Measurements from ENCODE around the gene STAC2. TPM values are rescaled to one million over a fixed set of nuclear protein-coding genes. Genes with fewer than 3 reads are reported as not detected.

The STAC2 gene
- polyA plus RNA-seq, 1 of the 3 experiments (the other 2 are of a cell fraction) = 0.07 TPM

GRCh38 chr17:39222866-39223834, 2.6 kb downstream of the STAC2 start:
- Histone ChIP-seq H3K4me1 (ENCODE audit: control insufficient read depth in 1 of 2, insufficient read depth in 2 of 2, low read depth in 1 of 2, low read length in 1 of 2) (peaks cover 0 to 9% of the 10 kb centered on the region in 2 experiments; a peak in 1 of 4 replicates), H3K9ac (no peak overlapping the region), H3K9me3 (no peaks in the 10 kb centered on the region), H3F3A (replicated peaks; ENCODE audit: insufficient read depth) (peaks cover 6% of the 10 kb centered on the region), H3K4me3 (ENCODE audit: low read depth in 2 of 2, low read length in 1 of 2) (no peak overlapping the region), H3K4me2 (no peak overlapping the region), H3K27ac (ENCODE audit: low read depth in 2 of 2, low read length in 1 of 2) (no peak overlapping the region), H3K79me2 (ENCODE audit: insufficient read depth) (no peaks in the 10 kb centered on the region), H2AFZ (ENCODE audit: low read depth) (no peak overlapping the region), H4K20me1 (ENCODE audit: insufficient read depth) (no peaks in the 10 kb centered on the region), H3K9me2 (no peaks in the 10 kb centered on the region), H3K36me3 (replicated peaks in 1 of 2; ENCODE audit: control insufficient read depth in 1 of 2, insufficient read depth in 2 of 2, low read length in 1 of 2) (no peaks in the 10 kb centered on the region), H3K27me3 (ENCODE audit: insufficient read depth) (no peaks in the 10 kb centered on the region)
- DNase-seq = no peak
- ChIA-PET POLR2A (interaction anchor here (0.6 to 0.8 kb wide), 2 partner anchors 10 to 23 kb away, joined by 3 read pairs; partner anchors contain the start of gene RPL19), CTCF (interaction anchor here (1.1 to 3.9 kb wide), 8 partner anchors 9 to 24 kb away, joined by 3 to 31 read pairs (median 6); no protein-coding TSS in a partner anchor)
- 79% methylated on average over 6 of the region's 9 CpGs for WGBS (ENCODE audit: low lambda C conversion rate)
- TF ChIP-seq ELF1 (IDR thresholded peaks at IDR 0.05) = no peak

- ChIA-PET CTCF (interaction anchor here (1.3 to 3.9 kb wide), 5 partner anchors 10 to 23 kb away, joined by 4 to 31 read pairs (median 7); no protein-coding TSS in a partner anchor), POLR2A (no interaction called here)
- Histone ChIP-seq H3K4me2 (no peak overlapping the region), H3K79me2 (ENCODE audit: insufficient read depth) (no peaks in the 10 kb centered on the region), H3K9ac (no peak overlapping the region), H3F3A (replicated peaks; ENCODE audit: insufficient read depth) (peaks cover 6% of the 10 kb centered on the region), H3K9me2 (no peaks in the 10 kb centered on the region), H3K9me3 (no peaks in the 10 kb centered on the region), H4K20me1 (ENCODE audit: insufficient read depth) (no peaks in the 10 kb centered on the region), H2AFZ (ENCODE audit: low read depth) (no peak overlapping the region), H3K27ac (ENCODE audit: low read depth in 2 of 2, low read length in 1 of 2) (no peak overlapping the region), H3K4me1 (ENCODE audit: control insufficient read depth in 1 of 2, insufficient read depth in 2 of 2, low read depth in 1 of 2, low read length in 1 of 2) (peaks cover 0 to 9% of the 10 kb centered on the region in 2 experiments; a peak in 1 of 4 replicates), H3K36me3 (replicated peaks in 1 of 2; ENCODE audit: control insufficient read depth in 1 of 2, insufficient read depth in 2 of 2, low read length in 1 of 2) (no peaks in the 10 kb centered on the region), H3K4me3 (ENCODE audit: low read depth in 2 of 2, low read length in 1 of 2) (no peak overlapping the region), H3K27me3 (ENCODE audit: insufficient read depth) (no peaks in the 10 kb centered on the region)
- 93% methylated on average over 4 of the region's 7 CpGs for WGBS (ENCODE audit: low lambda C conversion rate)
- no peak for DNase-seq
- TF ChIP-seq FOSL2 (IDR thresholded peaks at IDR 0.05; ENCODE audit: borderline replicate concordance, low read depth) = no peak
- no peak for TF ChIP-seq USF2 (IDR thresholded peaks at IDR 0.05; ENCODE audit: borderline replicate concordance, low read depth, low read length)
- no peak for TF ChIP-seq GATA2 (CRISPR knock-in tag; IDR thresholded peaks at IDR 0.05)
- TF ChIP-seq EP300 (IDR thresholded peaks at IDR 0.05; ENCODE audit: borderline replicate concordance in 1 of 2, low read depth in 1 of 2, low read length in 1 of 2) = no peak
- no peak for TF ChIP-seq REST (IDR thresholded peaks at IDR 0.05; ENCODE audit: low read depth, low read length)
- no peak for TF ChIP-seq RFX5 (IDR thresholded peaks at IDR 0.05; ENCODE audit: low read length)
- TF ChIP-seq RXRA (IDR thresholded peaks at IDR 0.05; ENCODE audit: borderline replicate concordance, low read depth) = no peak
- TF ChIP-seq ELF1 (IDR thresholded peaks at IDR 0.05) = no peak
- no peak for TF ChIP-seq FOXJ3 (CRISPR knock-in tag; IDR thresholded peaks at IDR 0.05)
- no peak for TF ChIP-seq NRF1 (IDR thresholded peaks at IDR 0.05; ENCODE audit: low read depth, low read length)
- TF ChIP-seq RAD21 (IDR thresholded peaks at IDR 0.05; ENCODE audit: low read length) = no peak
- no peak for TF ChIP-seq SMC3 (IDR thresholded peaks at IDR 0.05; ENCODE audit: low read depth, low read length)
- TF ChIP-seq CTCF (IDR thresholded peaks at IDR 0.05) = no peak
- no peak for TF ChIP-seq ZBTB33 (IDR thresholded peaks at IDR 0.05; ENCODE audit: borderline replicate concordance, low read depth)
- TF ChIP-seq MEF2A (IDR thresholded peaks at IDR 0.05; ENCODE audit: borderline replicate concordance, low read depth) = no peak
- TF ChIP-seq GABPA (IDR thresholded peaks at IDR 0.05; ENCODE audit: low read depth) = no peak
These were observed 3.6 kb downstream of the STAC2 start for GRCh38 chr17:39222151-39222550.

Measured in SK-N-SH (cell line).